ENCODE data around the gene SPDYE2B.
"Not testable (repeated sequence)": the region's sequence is repeated elsewhere in the genome, so short reads cannot be mapped to it uniquely, and the experiment has no call there.

GRCh38 chr7:102675545-102675944, 25.4 kb downstream of the SPDYE2B start:
- TF ChIP-seq EZH2 (IDR thresholded peaks at IDR 0.05; ENCODE audit: insufficient read depth, low read length); CTCF (IDR thresholded peaks at IDR 0.05; ENCODE audit: insufficient read depth, low read depth, low read length): not testable (repeated sequence)

Data from astrocyte (in vitro differentiated cells and primary cell).